Measurements from ENCODE around the gene FNDC8.
"Not testable (repeated sequence)": the region's sequence is repeated elsewhere in the genome, so short reads cannot be mapped to it uniquely, and the experiment has no call there.

The FNDC8 gene

GRCh38 chr17:35146214-35146833 lies 24.9 kb downstream of the FNDC8 start:
- Histone ChIP-seq H3K23ac (ENCODE audit: low read length) (no peak overlapping the region), H4K8ac (ENCODE audit: low read depth, low read length) (no peak overlapping the region), H3K18ac (ENCODE audit: low read length) (no peak overlapping the region), H3K4ac (ENCODE audit: low read depth, low read length) (no peak overlapping the region), H3K4me3 (ENCODE audit: low read length) (no peak overlapping the region), H3K4me2 (ENCODE audit: low read length) (no peak overlapping the region), H2BK15ac (replicated peaks; ENCODE audit: low read depth) (no peak overlapping the region), H3K79me2 (ENCODE audit: control insufficient read depth, insufficient read depth, low read length) (peaks cover 6% of the 10 kb centered on the region), H3K9ac (ENCODE audit: low read length) (no peak overlapping the region), H3K56ac (ENCODE audit: low read length) (no peak overlapping the region), H2BK5ac (ENCODE audit: low read length) (no peak overlapping the region), H2BK120ac (ENCODE audit: low read depth, low read length) (no peak overlapping the region), H3K79me1 (ENCODE audit: low read length) (peaks cover 2% of the 10 kb centered on the region), H3K36me3 (ENCODE audit: control insufficient read depth, insufficient read depth, low read length) (no peaks in the 10 kb centered on the region), H3K4me1 (ENCODE audit: control insufficient read depth, low read depth, low read length) (no peaks in the 10 kb centered on the region), H4K5ac (ENCODE audit: low read length) (no peak overlapping the region), H3K27me3 (ENCODE audit: insufficient read depth, low read length, poor library complexity) (no peaks in the 10 kb centered on the region), H2AK5ac (ENCODE audit: low read length) (no peak overlapping the region), H3K27ac (ENCODE audit: low read depth, low read length) (no peak overlapping the region)
- no CpG with 5 or more reads among the region's 4 CpGs for WGBS (ENCODE audit: extremely low coverage, insufficient coverage, low lambda C conversion rate)
- no peak for DNase-seq

- no CpG with 5 or more reads among the region's 4 CpGs for WGBS (ENCODE audit: extremely low coverage, insufficient coverage, low lambda C conversion rate)
- no peak within 1 kb of the TSS for H3K4me3 ChIP-seq (ENCODE audit: low read length)
Measured at GRCh38 chr17:35147375-35147905, 26.0 kb downstream of the FNDC8 start, which contains the start of gene UNC45B. Gene UNC45B, plus strand, starts transcription at chr17:35147817. Its CDS starts 447 bp downstream, at chr17:35148264.

GRCh38 chr17:35148144-35148543 lies 26.7 kb downstream of the FNDC8 start:
- Histone ChIP-seq H3K79me2 (ENCODE audit: control insufficient read depth, insufficient read depth, low read length) (no peaks in the 10 kb centered on the region), H4K5ac (ENCODE audit: low read length) (no peak overlapping the region), H3K4ac (ENCODE audit: low read depth, low read length) (no peak overlapping the region), H3K4me2 (ENCODE audit: low read length) (no peak overlapping the region), H3K23ac (ENCODE audit: low read length) (no peak overlapping the region), H2BK15ac (replicated peaks; ENCODE audit: low read depth) (no peak overlapping the region), H3K27ac (ENCODE audit: low read depth, low read length) (no peak overlapping the region), H3K56ac (ENCODE audit: low read length) (no peak overlapping the region), H3K9ac (ENCODE audit: low read length) (no peak overlapping the region), H3K4me1 (ENCODE audit: control insufficient read depth, low read depth, low read length) (no peaks in the 10 kb centered on the region), H2BK5ac (ENCODE audit: low read length) (no peak overlapping the region), H3K18ac (ENCODE audit: low read length) (no peak overlapping the region), H3K27me3 (ENCODE audit: insufficient read depth, low read length, poor library complexity) (no peaks in the 10 kb centered on the region), H2AK5ac (ENCODE audit: low read length) (no peak overlapping the region), H3K4me3 (ENCODE audit: low read length) (no peak overlapping the region), H4K8ac (ENCODE audit: low read depth, low read length) (no peak overlapping the region), H2BK120ac (ENCODE audit: low read depth, low read length) (no peak overlapping the region), H3K36me3 (ENCODE audit: control insufficient read depth, insufficient read depth, low read length) (no peaks in the 10 kb centered on the region), H3K79me1 (ENCODE audit: low read length) (no peaks in the 10 kb centered on the region)
- DNase-seq, result no peak
- no CpG with 5 or more reads among the region's 9 CpGs for WGBS (ENCODE audit: extremely low coverage, insufficient coverage, low lambda C conversion rate)

More at GRCh38 chr17:35147375-35147905, 26.0 kb downstream of the FNDC8 start, which contains the start of gene UNC45B:
- peak within 1 kb of the TSS; percentile 46 for H3K56ac ChIP-seq (ENCODE audit: low read length)
- H3K79me1 ChIP-seq (ENCODE audit: low read length), result no peaks in the 10 kb centered on the region
- no peak within 1 kb of the TSS for H2AK5ac ChIP-seq (ENCODE audit: low read length)
- DNase-seq, result no peak
- H2BK15ac ChIP-seq (replicated peaks; ENCODE audit: low read depth), result no peak within 1 kb of the TSS
- no peak within 1 kb of the TSS for H4K8ac ChIP-seq (ENCODE audit: low read depth, low read length)
- H3K27me3 ChIP-seq (ENCODE audit: insufficient read depth, low read length, poor library complexity), result no peaks in the 10 kb centered on the region
- H3K4ac ChIP-seq (ENCODE audit: low read depth, low read length), result no peak within 1 kb of the TSS
- no peak within 1 kb of the TSS for H3K4me2 ChIP-seq (ENCODE audit: low read length)
- H3K36me3 ChIP-seq (ENCODE audit: control insufficient read depth, insufficient read depth, low read length), result no peaks in the 10 kb centered on the region
- H3K4me1 ChIP-seq (ENCODE audit: control insufficient read depth, low read depth, low read length), result no peaks in the 10 kb centered on the region
- no peak within 1 kb of the TSS for H2BK120ac ChIP-seq (ENCODE audit: low read depth, low read length)
- H3K27ac ChIP-seq (ENCODE audit: low read depth, low read length), result no peak within 1 kb of the TSS
- H2BK5ac ChIP-seq (ENCODE audit: low read length), result no peak within 1 kb of the TSS
- H3K79me2 ChIP-seq (ENCODE audit: control insufficient read depth, insufficient read depth, low read length), result no peaks in the 10 kb centered on the region
- H3K18ac ChIP-seq (ENCODE audit: low read length), result no peak within 1 kb of the TSS
- no peak within 1 kb of the TSS for H3K23ac ChIP-seq (ENCODE audit: low read length)
- H4K5ac ChIP-seq (ENCODE audit: low read length), result no peak within 1 kb of the TSS
- H3K9ac ChIP-seq (ENCODE audit: low read length), result no peak within 1 kb of the TSS

DNA sequence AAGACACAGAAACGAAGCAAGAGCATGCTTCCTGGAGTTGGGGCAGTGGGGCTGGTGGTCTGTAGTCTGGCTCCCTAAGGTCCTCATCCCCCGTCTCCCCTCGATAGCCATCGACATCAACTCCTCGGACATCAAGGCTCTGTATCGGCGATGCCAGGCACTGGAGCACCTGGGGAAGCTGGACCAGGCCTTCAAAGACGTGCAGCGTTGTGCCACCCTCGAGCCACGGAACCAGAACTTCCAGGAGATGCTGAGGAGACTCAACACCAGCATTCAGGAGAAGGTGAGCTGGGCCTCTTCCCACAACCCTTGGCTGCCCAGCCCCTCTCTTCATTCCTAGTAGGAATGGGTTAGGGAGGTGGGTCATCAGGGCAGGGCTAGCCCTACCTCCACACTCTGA lies 28.5 kb downstream of the FNDC8 start:
- no peak overlapping the region for H3K4me2 ChIP-seq (ENCODE audit: low read length)

DNA sequence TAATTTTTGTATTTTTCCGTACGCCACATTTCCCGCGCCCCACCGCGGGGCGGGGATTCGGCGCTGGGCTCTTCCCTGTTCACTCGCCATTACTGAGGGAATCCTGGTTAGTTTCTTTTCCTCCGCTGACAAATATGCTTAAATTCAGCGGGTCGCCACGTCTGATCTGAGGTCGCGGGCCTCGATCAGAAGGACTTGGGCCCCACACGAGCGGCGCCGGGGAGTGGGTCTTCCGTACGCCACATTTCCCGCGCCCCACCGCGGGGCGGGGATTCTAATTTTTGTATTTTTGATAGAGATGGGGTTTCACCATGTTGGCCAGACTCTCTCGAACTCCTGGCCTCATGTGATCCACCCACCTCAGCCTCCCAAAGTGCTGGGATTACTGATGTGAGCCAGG lies 29.7 kb downstream of the FNDC8 start:
- H3K4me2 ChIP-seq (ENCODE audit: low read length); H3K79me1 ChIP-seq (ENCODE audit: low read length); H4K5ac ChIP-seq (ENCODE audit: low read length); H3K9ac ChIP-seq (ENCODE audit: low read length); H3K18ac ChIP-seq (ENCODE audit: low read length); H3K36me3 ChIP-seq (ENCODE audit: control insufficient read depth, insufficient read depth, low read length); H2BK5ac ChIP-seq (ENCODE audit: low read length); H3K27ac ChIP-seq (ENCODE audit: low read depth, low read length); H2AK5ac ChIP-seq (ENCODE audit: low read length); H3K23ac ChIP-seq (ENCODE audit: low read length); H3K4me3 ChIP-seq (ENCODE audit: low read length); H2BK120ac ChIP-seq (ENCODE audit: low read depth, low read length); H4K8ac ChIP-seq (ENCODE audit: low read depth, low read length); H3K56ac ChIP-seq (ENCODE audit: low read length); DNase-seq; H3K4me1 ChIP-seq (ENCODE audit: control insufficient read depth, low read depth, low read length); H3K27me3 ChIP-seq (ENCODE audit: insufficient read depth, low read length, poor library complexity); H2BK15ac ChIP-seq (replicated peaks; ENCODE audit: low read depth); H3K4ac ChIP-seq (ENCODE audit: low read depth, low read length); H3K79me2 ChIP-seq (ENCODE audit: control insufficient read depth, insufficient read depth, low read length): not testable (repeated sequence)
- no CpG with 5 or more reads among the region's 29 CpGs for WGBS (ENCODE audit: extremely low coverage, insufficient coverage, low lambda C conversion rate)

More for the DNA sequence above, 28.5 kb downstream of the FNDC8 start:
- H4K8ac ChIP-seq (ENCODE audit: low read depth, low read length), result no peak overlapping the region
- H3K23ac ChIP-seq (ENCODE audit: low read length), result no peak overlapping the region
- no peaks in the 10 kb centered on the region for H3K79me1 ChIP-seq (ENCODE audit: low read length)
- no CpG with 5 or more reads among the region's 11 CpGs for WGBS (ENCODE audit: extremely low coverage, insufficient coverage, low lambda C conversion rate)
- H3K27me3 ChIP-seq (ENCODE audit: insufficient read depth, low read length, poor library complexity), result no peaks in the 10 kb centered on the region
- no peak overlapping the region for H4K5ac ChIP-seq (ENCODE audit: low read length)
- no peak overlapping the region for H2BK15ac ChIP-seq (replicated peaks; ENCODE audit: low read depth)
- no peak overlapping the region for H2AK5ac ChIP-seq (ENCODE audit: low read length)
- H3K4me3 ChIP-seq (ENCODE audit: low read length), result no peak overlapping the region
- no peaks in the 10 kb centered on the region for H3K36me3 ChIP-seq (ENCODE audit: control insufficient read depth, insufficient read depth, low read length)
- H3K27ac ChIP-seq (ENCODE audit: low read depth, low read length), result no peak overlapping the region
- H3K9ac ChIP-seq (ENCODE audit: low read length), result no peak overlapping the region
- H3K56ac ChIP-seq (ENCODE audit: low read length), result no peak overlapping the region
- no peaks in the 10 kb centered on the region for H3K79me2 ChIP-seq (ENCODE audit: control insufficient read depth, insufficient read depth, low read length)
- DNase-seq, result no peak
- H2BK120ac ChIP-seq (ENCODE audit: low read depth, low read length), result no peak overlapping the region
- H3K4me1 ChIP-seq (ENCODE audit: control insufficient read depth, low read depth, low read length), result no peaks in the 10 kb centered on the region
- H2BK5ac ChIP-seq (ENCODE audit: low read length), result no peak overlapping the region
- H3K18ac ChIP-seq (ENCODE audit: low read length), result no peak overlapping the region
- no peak overlapping the region for H3K4ac ChIP-seq (ENCODE audit: low read depth, low read length)
